Muscle of leg (tissue), 11 donors: ENCODE data around the gene MAST3. TPM values are rescaled to one million over a fixed set of nuclear protein-coding genes. Genes with fewer than 3 reads are reported as not detected.
A peak's percentile ranks its signal among the peaks of the same experiment; 100 is the strongest.
"Not testable (repeated sequence)": the region's sequence is repeated elsewhere in the genome, so short reads cannot be mapped to it uniquely, and the experiment has no call there.

Experiments used
- DNase-seq: peaks from one replicate; pipeline ENCODE4 v3.0.0; 2013
- H3K27ac ChIP-seq: one replicate; pipeline ENCODE4 v1.5.1; 2013; ENCODE audit warnings: mild to moderate bottlenecking, low read length, control low read depth
- H3K27me3 ChIP-seq: one replicate; pipeline ENCODE4 v1.6.1; 2013; ENCODE audit warnings: low read length; ENCODE audit not compliant: control insufficient read depth, insufficient read depth
- H3K36me3 ChIP-seq: one replicate; pipeline ENCODE4 v1.6.1; 2013; ENCODE audit warnings: low read length; ENCODE audit not compliant: control insufficient read depth, insufficient read depth
- H3K4me1 ChIP-seq: one replicate; pipeline ENCODE4 v1.6.1; 2013; ENCODE audit warnings: low read length; ENCODE audit not compliant: control insufficient read depth, insufficient read depth
- H3K4me3 ChIP-seq: one replicate; pipeline ENCODE4 v1.5.1; 2013; ENCODE audit warnings: low read length, control low read depth
- H3K9me3 ChIP-seq: replicated peaks from 2 replicates; pipeline ENCODE4 v1.6.1; 2013; ENCODE audit warnings: low read depth, low read length; ENCODE audit not compliant: control insufficient read depth
- WGBS: methylation state at CpG from one replicate; pipeline ENCODE4 v1.1.5; 2013; ENCODE audit warnings: missing lambda C conversion rate; ENCODE audit not compliant: insufficient coverage; 5-methylcytosine and 5-hydroxymethylcytosine counted together
- polyA plus RNA-seq, 8 donors: library from polyadenylated mRNA; unstranded; fragments of 120-200 nt; gene quantifications; one replicate each; pipeline versions ENCODE4 v1.2.1 to v1.2.3, GENCODE V29; 2013; ENCODE audit warnings: inconsistent platforms in 1 of 8, low replicate concordance in 1 of 8; ENCODE audit not compliant: insufficient read length in 8 of 8, insufficient read depth in 1 of 8
- total RNA-seq: library from RNA; stranded (reverse); fragments of 120-200 nt; gene quantifications from one replicate; pipeline ENCODE4 v1.2.4, GENCODE V29; 2013

The MAST3 gene
- total and polyA plus RNA-seq, 9 donors = 3.4 to 12.2 (median 7.6) TPM

GRCh38 chr19:18098891-18099622 is 1.5 kb downstream of the MAST3 start:
- no peak overlapping the region for H3K27ac ChIP-seq
- peaks cover 15% of the 10 kb centered on the region for H3K4me1 ChIP-seq
- H3K27me3 ChIP-seq = peaks cover 60% of the 10 kb centered on the region
- whole genome bisulfite sequencing = 9% methylated on average over 25 of the region's 34 CpGs
- no peak overlapping the region for H3K4me3 ChIP-seq
- no peaks in the 10 kb centered on the region for H3K9me3 ChIP-seq
- H3K36me3 ChIP-seq = no peaks in the 10 kb centered on the region
- no peak for DNase-seq

- no peak overlapping the region for H3K27ac ChIP-seq
These were observed 2.0 kb downstream of the MAST3 start for GRCh38 chr19:18099623-18099995.

GRCh38 chr19:18100710-18101109 is 3.1 kb downstream of the MAST3 start:
- Histone ChIP-seq H3K9me3 (no peaks in the 10 kb centered on the region), H3K4me1 (peaks cover 22% of the 10 kb centered on the region), H3K36me3 (no peaks in the 10 kb centered on the region), H3K4me3 (no peak overlapping the region), H3K27me3 (peaks cover 58% of the 10 kb centered on the region), H3K27ac (no peak overlapping the region)
- WGBS = 9% methylated on average over 18 of the region's 18 CpGs
- no peak for DNase-seq

More at GRCh38 chr19:18099623-18099995, 2.0 kb downstream of the MAST3 start:
- Histone ChIP-seq H3K36me3 (no peaks in the 10 kb centered on the region), H3K9me3 (no peaks in the 10 kb centered on the region), H3K4me1 (peaks cover 21% of the 10 kb centered on the region), H3K27me3 (peaks cover 60% of the 10 kb centered on the region), H3K4me3 (no peak overlapping the region)
- DNase-seq = no peak
- 96% methylated on average over 4 of the region's 8 CpGs for WGBS

- H3K9me3 ChIP-seq = no peaks in the 10 kb centered on the region
- no peak for DNase-seq
- 78% methylated on average over 3 of the region's 3 CpGs for WGBS
- no peak overlapping the region for H3K4me3 ChIP-seq
- peaks cover 55% of the 10 kb centered on the region for H3K27me3 ChIP-seq
- no peaks in the 10 kb centered on the region for H3K36me3 ChIP-seq
- peaks cover 22% of the 10 kb centered on the region for H3K4me1 ChIP-seq
- no peak overlapping the region for H3K27ac ChIP-seq
These were observed 3.7 kb downstream of the MAST3 start for GRCh38 chr19:18101268-18101667.

GRCh38 chr19:18102916-18103542 is 5.5 kb downstream of the MAST3 start:
- H3K27ac ChIP-seq = no peak overlapping the region
- H3K27me3 ChIP-seq = peaks cover 40% of the 10 kb centered on the region
- H3K4me3 ChIP-seq = no peak overlapping the region
- DNase-seq = no peak
- H3K36me3 ChIP-seq = no peaks in the 10 kb centered on the region
- peaks cover 19% of the 10 kb centered on the region for H3K4me1 ChIP-seq
- H3K9me3 ChIP-seq = no peaks in the 10 kb centered on the region
- 73% methylated on average over 5 of the region's 15 CpGs for WGBS

- H3K9me3 ChIP-seq = no peaks in the 10 kb centered on the region
- 86% methylated on average over 3 of the region's 5 CpGs for WGBS
- H3K36me3 ChIP-seq = no peaks in the 10 kb centered on the region
- H3K27ac ChIP-seq = no peak overlapping the region
- peak overlapping the region; percentile 41 for H3K4me3 ChIP-seq
- H3K4me1 ChIP-seq = peaks cover 16% of the 10 kb centered on the region
- peaks cover 29% of the 10 kb centered on the region for H3K27me3 ChIP-seq
- DNase-seq = no peak
These were observed 7.2 kb downstream of the MAST3 start for GRCh38 chr19:18104793-18105131.

- not testable (repeated sequence) for H3K4me3 ChIP-seq, H3K27ac ChIP-seq, H3K36me3 ChIP-seq, DNase-seq, H3K9me3 ChIP-seq
- Histone ChIP-seq H3K27me3 (peaks cover 27% of the 10 kb centered on the region), H3K4me1 (peaks cover 19% of the 10 kb centered on the region)
- WGBS = 72% methylated on average over 2 of the region's 7 CpGs
These were observed 7.7 kb downstream of the MAST3 start for GRCh38 chr19:18105259-18105658.

GRCh38 chr19:18107235-18107634 is 9.7 kb downstream of the MAST3 start:
- Histone ChIP-seq H3K27ac (no peak overlapping the region), H3K9me3 (no peaks in the 10 kb centered on the region), H3K4me3 (no peak overlapping the region), H3K27me3 (peaks cover 21% of the 10 kb centered on the region), H3K4me1 (peaks cover 24% of the 10 kb centered on the region), H3K36me3 (no peaks in the 10 kb centered on the region)
- WGBS = 76% methylated on average over 6 of the region's 9 CpGs
- no peak for DNase-seq

- 68% methylated on average over 2 of the region's 2 CpGs for WGBS
- no peak for DNase-seq
- Histone ChIP-seq H3K4me1 (peaks cover 27% of the 10 kb centered on the region), H3K9me3 (no peaks in the 10 kb centered on the region), H3K27me3 (peaks cover 21% of the 10 kb centered on the region), H3K36me3 (no peaks in the 10 kb centered on the region), H3K4me3 (no peak overlapping the region), H3K27ac (no peak overlapping the region)
These were observed 11.3 kb downstream of the MAST3 start for GRCh38 chr19:18108897-18109296.

- peaks cover 21% of the 10 kb centered on the region for H3K27me3 ChIP-seq
- DNase-seq = no peak
- no peaks in the 10 kb centered on the region for H3K36me3 ChIP-seq
- no peak overlapping the region for H3K27ac ChIP-seq
- peaks cover 24% of the 10 kb centered on the region for H3K4me1 ChIP-seq
- no peaks in the 10 kb centered on the region for H3K9me3 ChIP-seq
- H3K4me3 ChIP-seq = peak overlapping the region; percentile 29
- 35% methylated on average over 11 of the region's 12 CpGs for WGBS
These were observed 11.8 kb downstream of the MAST3 start for GRCh38 chr19:18109341-18109732.
